HCT116 (cell line): ENCODE data around the gene FGD3.

Experiments
- CTCF ChIP-seq, 3 experiments: fragments of 200-600 bp in 1 of 3; sonication (generic) in 1 of 3; IDR thresholded peaks in 2 of 3; conservative IDR thresholded peaks in 1 of 3; 2 replicates each; pipeline ENCODE4 v1.5.1; 2012 to 2017; ENCODE audit warnings: low read depth in 2 of 3, low read length in 2 of 3, antibody characterized with exemption in 1 of 3, borderline replicate concordance in 1 of 3, control low read depth in 1 of 3, mild to moderate bottlenecking in 1 of 3, mixed read lengths in 1 of 3, mixed run types in 1 of 3, moderate library complexity in 1 of 3; ENCODE audit not compliant: insufficient read depth in 1 of 3
- FOSL1 ChIP-seq: IDR thresholded peaks from 2 replicates; pipeline ENCODE4 v1.6.1; 2012; ENCODE audit warnings: low read depth
- RAD21 ChIP-seq: IDR thresholded peaks from 2 replicates; pipeline ENCODE4 v1.6.1; 2012; ENCODE audit warnings: low read depth, mild to moderate bottlenecking
- TF ChIP-seq, protein P1 (sequence below): IDR thresholded peaks from 2 replicates; pipeline ENCODE4 v1.6.1; 2012; ENCODE audit warnings: low read depth

GRCh38 chr9:93038918-93039317 is 91.6 kb downstream of the FGD3 start:
- TF ChIP-seq CTCF (IDR thresholded peaks at IDR 0.05 in 2 of 3, conservative IDR thresholded peaks at IDR 0.05 in 1 of 3; ENCODE audit: borderline replicate concordance in 1 of 3, insufficient read depth in 1 of 3, low read depth in 2 of 3, low read length in 2 of 3) (no peak), FOSL1 (no peak), RAD21 (no peak)
- TF ChIP-seq, protein P1, sequence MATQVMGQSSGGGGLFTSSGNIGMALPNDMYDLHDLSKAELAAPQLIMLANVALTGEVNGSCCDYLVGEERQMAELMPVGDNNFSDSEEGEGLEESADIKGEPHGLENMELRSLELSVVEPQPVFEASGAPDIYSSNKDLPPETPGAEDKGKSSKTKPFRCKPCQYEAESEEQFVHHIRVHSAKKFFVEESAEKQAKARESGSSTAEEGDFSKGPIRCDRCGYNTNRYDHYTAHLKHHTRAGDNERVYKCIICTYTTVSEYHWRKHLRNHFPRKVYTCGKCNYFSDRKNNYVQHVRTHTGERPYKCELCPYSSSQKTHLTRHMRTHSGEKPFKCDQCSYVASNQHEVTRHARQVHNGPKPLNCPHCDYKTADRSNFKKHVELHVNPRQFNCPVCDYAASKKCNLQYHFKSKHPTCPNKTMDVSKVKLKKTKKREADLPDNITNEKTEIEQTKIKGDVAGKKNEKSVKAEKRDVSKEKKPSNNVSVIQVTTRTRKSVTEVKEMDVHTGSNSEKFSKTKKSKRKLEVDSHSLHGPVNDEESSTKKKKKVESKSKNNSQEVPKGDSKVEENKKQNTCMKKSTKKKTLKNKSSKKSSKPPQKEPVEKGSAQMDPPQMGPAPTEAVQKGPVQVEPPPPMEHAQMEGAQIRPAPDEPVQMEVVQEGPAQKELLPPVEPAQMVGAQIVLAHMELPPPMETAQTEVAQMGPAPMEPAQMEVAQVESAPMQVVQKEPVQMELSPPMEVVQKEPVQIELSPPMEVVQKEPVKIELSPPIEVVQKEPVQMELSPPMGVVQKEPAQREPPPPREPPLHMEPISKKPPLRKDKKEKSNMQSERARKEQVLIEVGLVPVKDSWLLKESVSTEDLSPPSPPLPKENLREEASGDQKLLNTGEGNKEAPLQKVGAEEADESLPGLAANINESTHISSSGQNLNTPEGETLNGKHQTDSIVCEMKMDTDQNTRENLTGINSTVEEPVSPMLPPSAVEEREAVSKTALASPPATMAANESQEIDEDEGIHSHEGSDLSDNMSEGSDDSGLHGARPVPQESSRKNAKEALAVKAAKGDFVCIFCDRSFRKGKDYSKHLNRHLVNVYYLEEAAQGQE = no peak
